ENCODE results near the gene SCYL3. TPM values are rescaled to one million over a fixed set of nuclear protein-coding genes. Genes with fewer than 3 reads are reported as not detected.
A peak's percentile ranks its signal among the peaks of the same experiment; 100 is the strongest.

The SCYL3 gene
- total and polyA plus RNA-seq, 7 experiments from 2014 or later: 9.5 to 22.7 (median 17.3) TPM

DNA sequence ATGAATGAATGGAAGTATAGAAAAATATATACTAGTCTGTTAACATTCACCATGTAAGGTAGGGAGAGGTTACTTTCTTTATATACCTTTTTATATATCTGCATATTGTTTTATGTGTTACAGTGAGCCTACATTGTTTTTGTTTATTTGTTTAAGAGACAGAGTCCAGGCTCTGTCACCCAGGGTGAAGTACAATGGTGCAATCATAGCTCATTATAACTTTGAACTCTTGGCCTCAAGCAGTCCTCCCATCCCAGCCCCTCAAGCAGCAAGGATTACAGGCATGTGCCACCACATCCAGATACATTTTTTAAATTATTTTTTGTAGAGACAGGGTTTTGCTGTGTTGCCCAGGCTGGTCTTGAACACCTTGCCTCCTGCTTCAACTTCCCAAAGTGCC lies 7.4 kb upstream of the SCYL3 start:
- Mint-ChIP-seq H3K36me3 (peaks cover 0 to 7% (median 0%) of the 10 kb centered on the region in 5 donors), H3K27me3 (peaks cover 0 to 44% (median 5%) of the 10 kb centered on the region in 5 donors), H3K9me3 (peaks cover 0 to 6% (median 0%) of the 10 kb centered on the region in 11 donors), H3K4me3 (no peak overlapping the region), H3K27ac (no peak overlapping the region), H3K4me1 (peaks cover 17 to 33% (median 28%) of the 10 kb centered on the region in 7 donors)
- H3K27me3 ChIP-seq (ENCODE audit: control insufficient read depth in 2 of 2, insufficient read depth in 2 of 2, low read length in 2 of 2): no peaks in the 10 kb centered on the region
- ChIA-PET POLR2A (no interaction called here), CTCF (no interaction called here)
- H3K4me3 ChIP-seq (ENCODE audit: low read length): no peak overlapping the region
- H3K4me1 ChIP-seq (ENCODE audit: control insufficient read depth in 2 of 2, insufficient read depth in 2 of 2, low read length in 2 of 2): peaks cover 0 to 16% of the 10 kb centered on the region in 2 donors
- H3K36me3 ChIP-seq (ENCODE audit: control insufficient read depth in 2 of 3, insufficient read depth in 3 of 3, low read length in 3 of 3): no peaks in the 10 kb centered on the region
- no peak for DNase-seq
- no peak for ATAC-seq
- no peak overlapping the region for H3K27ac ChIP-seq (ENCODE audit: low read depth, low read length)
- H3K9me3 ChIP-seq (ENCODE audit: control insufficient read depth in 2 of 3, low read length in 3 of 3): no peaks in the 10 kb centered on the region
- intact Hi-C loops (cut with micrococcal nuclease): no loop called here

DNA sequence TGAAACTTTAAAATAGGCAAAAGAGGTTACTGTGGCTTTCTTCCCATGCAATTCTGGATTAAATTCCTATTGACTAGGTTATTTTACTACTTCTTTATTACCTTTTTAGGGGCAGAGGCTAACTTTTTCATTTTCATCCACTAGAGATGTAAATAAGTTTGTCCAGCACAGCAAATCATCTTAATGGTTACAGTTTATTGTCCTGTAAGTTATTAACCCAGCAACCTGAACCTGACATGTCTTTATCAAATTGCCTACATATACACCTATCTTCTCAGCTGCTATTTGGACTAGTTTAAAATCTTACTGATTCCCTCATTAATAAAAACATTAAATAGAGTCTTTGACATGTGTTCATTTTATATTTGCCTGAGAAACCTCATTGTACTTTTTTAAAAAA lies 6.9 kb upstream of the SCYL3 start:
- peaks cover 0 to 6% (median 0%) of the 10 kb centered on the region in 11 donors for H3K9me3 Mint-ChIP-seq
- ATAC-seq (no peak), DNase-seq (no peak)
- peaks cover 0 to 4% (median 0%) of the 10 kb centered on the region in 5 donors for H3K36me3 Mint-ChIP-seq
- H3K27me3 ChIP-seq (ENCODE audit: control insufficient read depth in 2 of 2, insufficient read depth in 2 of 2, low read length in 2 of 2): no peaks in the 10 kb centered on the region
- intact Hi-C loops (cut with micrococcal nuclease): no loop called here
- H3K36me3 ChIP-seq (ENCODE audit: control insufficient read depth in 2 of 3, insufficient read depth in 3 of 3, low read length in 3 of 3): no peaks in the 10 kb centered on the region
- no peak overlapping the region for H3K4me3 Mint-ChIP-seq
- CTCF ChIA-PET: no interaction called here
- H3K4me1 ChIP-seq (ENCODE audit: control insufficient read depth in 2 of 2, insufficient read depth in 2 of 2, low read length in 2 of 2): peaks cover 0 to 16% of the 10 kb centered on the region in 2 donors
- H3K4me1 Mint-ChIP-seq: peaks cover 17 to 33% (median 28%) of the 10 kb centered on the region in 7 donors
- H3K4me3 ChIP-seq (ENCODE audit: low read length): no peak overlapping the region
- H3K9me3 ChIP-seq (ENCODE audit: control insufficient read depth in 2 of 3, low read length in 3 of 3): no peaks in the 10 kb centered on the region
- H3K27me3 Mint-ChIP-seq: peaks cover 0 to 44% (median 5%) of the 10 kb centered on the region in 5 donors
- POLR2A ChIA-PET: no interaction called here
- H3K27ac Mint-ChIP-seq: no peak overlapping the region
- no peak overlapping the region for H3K27ac ChIP-seq (ENCODE audit: low read depth, low read length)

DNA sequence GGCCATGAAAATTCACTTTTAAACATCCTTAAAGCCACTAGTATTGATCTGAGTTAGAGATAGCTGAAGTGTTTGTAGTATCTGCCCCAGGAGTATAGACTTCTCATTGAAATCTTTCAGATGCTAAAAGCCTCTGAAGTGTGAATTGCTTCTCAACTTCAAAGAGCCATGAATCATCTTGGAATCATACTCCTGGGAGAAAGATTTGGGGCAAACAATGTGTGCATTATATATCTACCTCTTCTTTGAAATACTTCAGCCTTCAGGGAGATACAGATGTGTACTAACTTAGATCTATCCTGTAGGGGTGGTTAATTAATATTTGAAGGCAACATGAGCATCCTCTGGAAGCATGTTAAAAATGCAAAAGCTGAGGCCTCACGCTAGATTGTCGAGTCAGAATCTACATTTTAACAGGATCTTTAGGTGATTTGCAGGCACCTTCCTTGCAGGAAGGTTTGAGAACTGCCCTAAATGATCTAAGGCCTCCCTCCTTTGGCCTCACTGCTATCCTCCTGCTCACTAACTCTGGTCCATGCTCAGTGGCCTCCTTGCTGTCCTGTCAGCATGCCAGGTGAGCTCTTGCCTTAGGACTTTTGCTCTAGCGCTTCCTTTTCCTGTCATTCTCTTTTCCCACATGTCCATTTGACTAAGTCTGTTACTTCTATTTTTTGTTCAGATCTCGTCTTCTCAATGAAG lies 6.0 kb upstream of the SCYL3 start:
- intact Hi-C loops (cut with micrococcal nuclease): loop anchor here in 1 of 2 donors (10.0 kb wide), 1 partner anchor 1415 kb away; the partner anchor contains the start of gene FMO4

DNA sequence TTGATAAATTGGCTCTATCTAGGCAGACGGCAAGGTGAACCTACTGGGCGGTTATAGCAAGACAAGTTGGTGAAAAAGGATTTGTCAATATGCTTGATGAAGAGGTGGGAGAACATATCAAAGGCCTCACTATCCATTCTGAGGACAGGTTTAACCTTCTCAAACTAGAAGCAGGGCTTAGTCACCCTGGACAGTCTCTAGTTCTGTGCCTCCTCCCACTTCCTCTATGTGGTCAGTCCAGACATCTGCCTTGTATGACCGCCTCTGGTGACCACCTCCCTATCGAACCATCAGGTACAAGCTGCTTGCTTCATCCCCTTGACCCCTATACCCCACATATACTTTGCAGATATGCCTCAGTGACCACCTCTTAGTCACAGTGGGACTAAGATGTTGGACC lies 2.3 kb upstream of the SCYL3 start:
- no peak for ATAC-seq
- peak overlapping the region in 1 of 10 donors; percentile 16 for H3K4me3 Mint-ChIP-seq
- H3K4me3 ChIP-seq (ENCODE audit: low read length): no peak overlapping the region
- peaks cover 17 to 31% (median 27%) of the 10 kb centered on the region in 7 donors for H3K4me1 Mint-ChIP-seq
- H3K27me3 ChIP-seq (ENCODE audit: control insufficient read depth in 2 of 2, insufficient read depth in 2 of 2, low read length in 2 of 2): no peaks in the 10 kb centered on the region
- intact Hi-C loops (cut with micrococcal nuclease): loop anchor here in 1 of 2 donors (10.0 kb wide), 1 partner anchor 1419 kb away; the partner anchor contains the start of gene FMO4
- H3K36me3 Mint-ChIP-seq: no peaks in the 10 kb centered on the region
- peaks cover 0 to 33% (median 4%) of the 10 kb centered on the region in 5 donors for H3K27me3 Mint-ChIP-seq
- ChIA-PET CTCF (no interaction called here), POLR2A (no interaction called here)
- no peaks in the 10 kb centered on the region for H3K9me3 Mint-ChIP-seq
- H3K9me3 ChIP-seq (ENCODE audit: control insufficient read depth in 2 of 3, low read length in 3 of 3): no peaks in the 10 kb centered on the region
- peaks cover 0 to 3% (median 0%) of the 10 kb centered on the region in 3 experiments for H3K36me3 ChIP-seq (ENCODE audit: control insufficient read depth in 2 of 3, insufficient read depth in 3 of 3, low read length in 3 of 3)
- H3K27ac Mint-ChIP-seq: peak overlapping the region in 2 of 9 donors; percentile 19 to 53
- peaks cover 15 to 19% of the 10 kb centered on the region in 2 donors for H3K4me1 ChIP-seq (ENCODE audit: control insufficient read depth in 2 of 2, insufficient read depth in 2 of 2, low read length in 2 of 2)
- DNase-seq: no peak
- no peak overlapping the region for H3K27ac ChIP-seq (ENCODE audit: low read depth, low read length)

More for the DNA sequence above, 6.0 kb upstream of the SCYL3 start:
- H3K4me1 Mint-ChIP-seq: peaks cover 19 to 33% (median 28%) of the 10 kb centered on the region in 7 donors
- H3K27me3 Mint-ChIP-seq: peaks cover 0 to 44% (median 5%) of the 10 kb centered on the region in 5 donors
- H3K36me3 ChIP-seq (ENCODE audit: control insufficient read depth in 2 of 3, insufficient read depth in 3 of 3, low read length in 3 of 3): no peaks in the 10 kb centered on the region
- ChIA-PET POLR2A (no interaction called here), CTCF (no interaction called here)
- H3K36me3 Mint-ChIP-seq: peaks cover 0 to 4% (median 0%) of the 10 kb centered on the region in 5 donors
- H3K9me3 Mint-ChIP-seq: peaks cover 0 to 2% (median 0%) of the 10 kb centered on the region in 11 donors
- no peaks in the 10 kb centered on the region for H3K9me3 ChIP-seq (ENCODE audit: control insufficient read depth in 2 of 3, low read length in 3 of 3)
- no peak for DNase-seq
- no peak for ATAC-seq
- no peaks in the 10 kb centered on the region for H3K27me3 ChIP-seq (ENCODE audit: control insufficient read depth in 2 of 2, insufficient read depth in 2 of 2, low read length in 2 of 2)
- H3K4me1 ChIP-seq (ENCODE audit: control insufficient read depth in 2 of 2, insufficient read depth in 2 of 2, low read length in 2 of 2): peaks cover 0 to 16% of the 10 kb centered on the region in 2 donors
- no peak overlapping the region for H3K27ac ChIP-seq (ENCODE audit: low read depth, low read length)
- H3K4me3 ChIP-seq (ENCODE audit: low read length): no peak overlapping the region
- no peak overlapping the region for H3K27ac Mint-ChIP-seq
- H3K4me3 Mint-ChIP-seq: no peak overlapping the region

DNA sequence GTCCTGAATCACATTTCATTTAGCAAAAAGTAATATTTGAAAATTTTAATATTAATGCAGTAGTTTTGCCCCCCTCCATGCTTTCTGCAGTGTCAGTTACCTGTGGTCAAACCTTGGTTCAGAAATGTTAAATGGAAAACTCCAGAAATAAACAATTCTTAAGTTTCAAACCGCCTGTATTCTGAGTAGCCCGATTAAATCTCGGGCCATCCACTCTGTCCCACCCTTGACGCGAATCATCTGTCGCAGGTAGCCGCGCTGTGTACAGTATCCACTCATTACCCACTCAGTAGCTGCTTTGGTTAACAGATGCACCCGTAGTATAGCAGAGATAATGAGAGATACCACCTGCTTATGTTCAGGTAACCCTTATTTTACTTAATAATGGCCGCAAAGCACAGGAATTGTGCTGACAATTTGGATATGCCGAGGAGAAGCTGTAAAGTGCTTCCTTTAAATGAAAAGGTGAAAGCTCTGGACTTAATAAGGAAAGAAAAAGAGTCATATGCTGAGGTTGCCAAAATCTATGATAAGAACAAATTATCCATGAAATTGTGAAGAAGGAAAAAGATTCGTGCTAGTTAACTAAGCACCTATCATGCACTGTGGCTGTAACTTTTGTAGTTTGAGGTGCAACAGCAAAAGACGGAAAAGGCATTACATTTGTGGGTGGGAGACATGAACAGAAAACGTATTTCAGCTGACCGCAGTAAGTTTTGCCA lies 889 bp upstream of the SCYL3 start:
- peak overlapping the region; percentile 77 for H3K4me3 ChIP-seq (ENCODE audit: low read length)
- ATAC-seq (no peak), DNase-seq (peak in 1 of 9 donors; percentile 1)
- H3K9me3 ChIP-seq (ENCODE audit: control insufficient read depth in 2 of 3, low read length in 3 of 3): no peaks in the 10 kb centered on the region
- no peaks in the 10 kb centered on the region for H3K9me3 Mint-ChIP-seq
- peak overlapping the region; percentile 85 to 97 (median 94) for H3K4me3 Mint-ChIP-seq
- H3K27me3 Mint-ChIP-seq: peaks cover 0 to 26% (median 4%) of the 10 kb centered on the region in 5 donors
- peaks cover 25 to 28% of the 10 kb centered on the region in 2 donors for H3K4me1 ChIP-seq (ENCODE audit: control insufficient read depth in 2 of 2, insufficient read depth in 2 of 2, low read length in 2 of 2)
- H3K27ac Mint-ChIP-seq: peak overlapping the region; percentile 98 to 100 (median 100)
- no peaks in the 10 kb centered on the region for H3K27me3 ChIP-seq (ENCODE audit: control insufficient read depth in 2 of 2, insufficient read depth in 2 of 2, low read length in 2 of 2)
- H3K27ac ChIP-seq (ENCODE audit: low read depth, low read length): peak overlapping the region; percentile 95
- intact Hi-C loops (cut with micrococcal nuclease): loop anchor here (1.0 to 10.0 kb wide), 21 partner anchors 14 to 1948 kb away; partner anchors contain the start of genes KIFAP3 (in 2 of the 2), METTL13 (in 2 of the 2), PRRC2C (in 2 of the 2) and ATP1B1 (in 1 of the 2)
- ChIA-PET CTCF (interaction anchor here (1.1 kb wide), 1 partner anchor 180 kb away, joined by 3 read pairs; the partner anchor contains the start of gene KIFAP3), POLR2A (interaction anchor here (0.6 to 2.8 kb wide), 10 partner anchors 8 to 1848 kb away, joined by 3 to 21 read pairs (median 6); partner anchors contain the start of genes BLZF1, FMO4, GORAB and KIFAP3)
- peaks cover 0 to 3% (median 0%) of the 10 kb centered on the region in 3 experiments for H3K36me3 ChIP-seq (ENCODE audit: control insufficient read depth in 2 of 3, insufficient read depth in 3 of 3, low read length in 3 of 3)
- H3K36me3 Mint-ChIP-seq: peaks cover 0 to 4% (median 0%) of the 10 kb centered on the region in 5 donors
- H3K4me1 Mint-ChIP-seq: peaks cover 20 to 43% (median 38%) of the 10 kb centered on the region in 7 donors
